Progenitor cell of endocrine pancreas (in vitro differentiated cells): ENCODE measurements around the gene TFDP1. TPM values are rescaled to one million over a fixed set of nuclear protein-coding genes. Genes with fewer than 3 reads are reported as not detected.

ENCODE experiments used
- DNase-seq: peaks from one replicate; pipeline ENCODE4 v3.0.0; 2021; ENCODE audit warnings: low spot score; ENCODE audit not compliant: unreplicated experiment
- H3K27ac Mint-ChIP-seq: 2 replicates; pipeline ENCODE4 v1.8.0; 2021; ENCODE audit warnings: mild to moderate bottlenecking, moderate library complexity, mixed read lengths
- H3K27me3 Mint-ChIP-seq: 2 replicates; pipeline ENCODE4 v1.8.0; 2021; ENCODE audit warnings: mixed read lengths
- H3K36me3 Mint-ChIP-seq: 2 replicates; pipeline ENCODE4 v1.8.0; 2022; ENCODE audit warnings: mixed read lengths; ENCODE audit not compliant: insufficient read depth
- H3K4me1 Mint-ChIP-seq: 2 replicates; pipeline ENCODE4 v1.8.0; 2021; ENCODE audit warnings: low read depth, mixed read lengths
- H3K4me3 Mint-ChIP-seq: 2 replicates; pipeline ENCODE4 v1.8.0; 2021; ENCODE audit warnings: low read depth, mild to moderate bottlenecking, moderate library complexity, mixed read lengths
- H3K9me3 Mint-ChIP-seq: 2 replicates; pipeline ENCODE4 v1.8.0; 2021; ENCODE audit warnings: low read depth, mixed read lengths
- total RNA-seq: library from RNA; stranded (reverse); gene quantifications from 2 replicates; pipeline ENCODE4 v1.2.1, GENCODE V29; 2021
- TF ChIP-seq, protein P1 (sequence below): fragments of 200-600 bp; sonication (generic); IDR thresholded peaks from one replicate; pipeline ENCODE4 v1.5.0; 2021; ENCODE audit warnings: antibody characterized with exemption, mild to moderate bottlenecking; ENCODE audit not compliant: unreplicated experiment

Gene TFDP1
- total RNA-seq, 1 donor from 2014 or later = 58.2 TPM

DNA sequence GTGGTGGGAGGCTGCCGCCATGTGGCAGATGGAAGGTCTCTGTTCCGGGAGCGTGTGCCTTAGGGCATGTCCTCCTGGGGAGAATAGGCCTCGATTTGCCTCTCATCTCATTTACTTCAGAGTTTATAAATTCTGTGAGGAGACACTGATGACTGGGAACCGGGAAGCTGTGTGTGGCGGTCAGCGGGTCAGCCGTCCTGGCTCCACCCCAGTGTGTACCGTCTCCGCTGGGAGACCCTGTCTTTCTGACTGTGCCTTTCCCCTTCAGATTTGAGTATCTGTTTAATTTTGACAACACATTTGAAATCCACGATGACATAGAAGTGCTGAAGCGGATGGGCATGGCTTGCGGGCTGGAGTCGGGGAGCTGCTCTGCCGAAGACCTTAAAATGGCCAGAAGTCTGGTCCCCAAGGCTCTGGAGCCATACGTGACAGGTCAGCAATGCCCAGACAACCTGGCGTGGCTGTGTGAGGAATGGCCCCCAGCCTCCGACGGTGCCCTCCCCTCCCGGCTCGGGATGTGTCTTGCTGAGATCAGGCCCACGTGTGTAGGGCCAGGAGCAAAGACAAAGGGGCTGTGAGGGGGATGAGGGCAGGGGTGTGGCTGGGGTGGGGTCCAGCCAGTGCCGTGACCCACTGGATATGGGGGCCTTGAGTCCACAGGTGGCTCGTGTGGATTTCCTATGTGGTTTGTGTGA, 51.9 kb downstream of the TFDP1 start:
- Mint-ChIP-seq H3K4me3 (no peak overlapping the region), H3K27ac (no peak overlapping the region), H3K36me3 (peaks cover 46% of the 10 kb centered on the region), H3K9me3 (peaks cover 3% of the 10 kb centered on the region), H3K27me3 (no peaks in the 10 kb centered on the region), H3K4me1 (no peaks in the 10 kb centered on the region)
- DNase-seq = no peak
- TF ChIP-seq, protein P1, sequence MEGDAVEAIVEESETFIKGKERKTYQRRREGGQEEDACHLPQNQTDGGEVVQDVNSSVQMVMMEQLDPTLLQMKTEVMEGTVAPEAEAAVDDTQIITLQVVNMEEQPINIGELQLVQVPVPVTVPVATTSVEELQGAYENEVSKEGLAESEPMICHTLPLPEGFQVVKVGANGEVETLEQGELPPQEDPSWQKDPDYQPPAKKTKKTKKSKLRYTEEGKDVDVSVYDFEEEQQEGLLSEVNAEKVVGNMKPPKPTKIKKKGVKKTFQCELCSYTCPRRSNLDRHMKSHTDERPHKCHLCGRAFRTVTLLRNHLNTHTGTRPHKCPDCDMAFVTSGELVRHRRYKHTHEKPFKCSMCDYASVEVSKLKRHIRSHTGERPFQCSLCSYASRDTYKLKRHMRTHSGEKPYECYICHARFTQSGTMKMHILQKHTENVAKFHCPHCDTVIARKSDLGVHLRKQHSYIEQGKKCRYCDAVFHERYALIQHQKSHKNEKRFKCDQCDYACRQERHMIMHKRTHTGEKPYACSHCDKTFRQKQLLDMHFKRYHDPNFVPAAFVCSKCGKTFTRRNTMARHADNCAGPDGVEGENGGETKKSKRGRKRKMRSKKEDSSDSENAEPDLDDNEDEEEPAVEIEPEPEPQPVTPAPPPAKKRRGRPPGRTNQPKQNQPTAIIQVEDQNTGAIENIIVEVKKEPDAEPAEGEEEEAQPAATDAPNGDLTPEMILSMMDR = no peak

DNA sequence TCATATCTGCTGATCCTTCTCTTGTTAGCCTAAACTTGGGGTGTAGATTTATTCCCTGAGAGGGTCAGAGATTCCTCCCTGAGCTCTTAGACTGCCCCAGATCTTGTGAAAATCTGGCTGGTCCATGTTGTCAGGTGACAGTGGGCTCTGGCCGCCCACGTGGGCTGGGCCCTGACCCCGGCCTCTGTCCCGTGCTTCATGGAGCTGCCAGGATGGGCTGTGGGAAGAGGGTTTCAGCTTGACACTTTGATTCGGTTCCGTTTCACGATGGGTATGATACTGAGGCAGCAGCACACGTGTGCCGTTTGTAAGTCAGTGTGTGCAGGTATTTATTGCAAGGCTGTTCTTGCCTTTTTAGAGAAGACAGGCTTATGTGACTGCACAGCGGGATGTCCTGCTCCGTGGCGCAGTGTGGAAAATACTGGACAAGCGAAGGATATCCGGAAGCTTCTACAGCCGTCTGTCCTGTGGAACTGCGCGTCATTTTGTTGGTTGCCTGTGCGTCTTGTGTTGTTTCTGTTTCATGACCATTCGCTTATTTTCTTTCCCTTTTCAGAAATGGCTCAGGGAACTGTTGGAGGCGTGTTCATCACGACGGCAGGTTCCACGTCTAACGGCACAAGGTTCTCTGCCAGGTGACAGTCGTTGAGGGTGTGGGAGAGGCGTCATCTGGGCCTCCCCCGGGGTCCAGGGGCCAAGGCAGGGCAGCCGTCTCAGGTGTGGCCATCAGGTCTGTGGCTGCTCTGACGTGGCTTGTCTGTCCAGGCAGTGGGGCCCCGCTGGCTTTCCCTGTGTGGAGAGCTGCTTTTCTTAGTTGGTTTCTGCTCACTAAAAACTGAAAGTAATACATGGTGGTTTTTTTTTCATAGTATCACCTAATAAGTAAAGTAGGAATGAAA, 53.0 kb downstream of the TFDP1 start:
- TF ChIP-seq, protein P1 = no peak
- no peak overlapping the region for H3K27ac Mint-ChIP-seq
- no peak overlapping the region for H3K4me3 Mint-ChIP-seq
- no peaks in the 10 kb centered on the region for H3K4me1 Mint-ChIP-seq
- H3K27me3 Mint-ChIP-seq = no peaks in the 10 kb centered on the region
- H3K36me3 Mint-ChIP-seq = peaks cover 55% of the 10 kb centered on the region
- H3K9me3 Mint-ChIP-seq = peaks cover 3% of the 10 kb centered on the region
- no peak for DNase-seq

DNA sequence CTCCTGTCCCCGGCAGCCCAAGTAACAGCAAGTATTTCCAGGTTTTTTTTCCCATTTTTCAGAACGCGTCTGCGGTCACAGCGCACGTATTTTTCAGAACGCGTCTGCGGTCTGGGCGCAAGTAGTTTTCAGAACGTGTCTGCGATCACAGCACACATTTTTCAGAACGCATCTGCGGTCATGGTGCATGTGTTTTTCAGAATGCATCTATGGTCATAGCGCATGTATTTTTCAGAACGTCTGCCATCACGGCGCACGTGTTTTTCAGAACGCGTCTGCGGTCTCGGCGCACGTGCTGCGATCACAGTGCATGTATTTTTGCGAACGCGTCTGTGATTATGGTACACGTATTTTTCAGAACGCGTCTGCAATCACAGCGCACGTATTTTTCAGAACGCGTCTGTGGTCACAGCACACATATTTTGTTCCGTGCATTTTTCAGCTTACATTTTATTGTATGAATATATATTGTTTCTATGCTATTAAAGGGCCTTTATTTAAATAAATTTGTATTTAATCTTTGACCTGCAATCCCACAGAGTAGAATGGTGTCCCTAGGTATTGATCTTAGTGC, 53.7 kb downstream of the TFDP1 start:
- TF ChIP-seq, protein P1 = no peak
- Mint-ChIP-seq H3K9me3 (peaks cover 3% of the 10 kb centered on the region), H3K27ac (no peak overlapping the region), H3K27me3 (no peaks in the 10 kb centered on the region), H3K36me3 (peaks cover 54% of the 10 kb centered on the region), H3K4me3 (no peak overlapping the region), H3K4me1 (no peaks in the 10 kb centered on the region)
- no peak for DNase-seq

DNA sequence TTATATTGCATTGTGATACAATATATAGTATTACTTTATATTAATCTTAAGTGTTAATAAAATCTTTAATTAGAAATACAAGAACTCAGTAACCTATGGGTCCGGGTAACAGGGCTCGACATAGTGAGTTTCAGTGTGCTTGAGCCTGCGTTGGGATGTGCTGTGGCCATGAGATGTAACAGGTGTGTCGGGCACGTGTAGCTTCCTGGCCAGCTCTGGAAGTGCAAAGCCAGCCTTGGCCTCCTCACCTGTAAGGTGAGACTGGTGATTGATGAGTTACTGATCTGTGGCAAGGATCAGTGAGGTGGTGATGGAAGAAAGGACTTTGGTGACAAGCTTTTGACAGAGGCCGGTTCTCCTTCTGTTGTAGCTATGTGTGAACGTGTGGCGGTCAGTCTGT, 54.3 kb downstream of the TFDP1 start:
- TF ChIP-seq, protein P1 = no peak
- Mint-ChIP-seq H3K4me3 (no peak overlapping the region), H3K9me3 (peaks cover 3% of the 10 kb centered on the region), H3K27me3 (no peaks in the 10 kb centered on the region), H3K27ac (no peak overlapping the region), H3K36me3 (peaks cover 54% of the 10 kb centered on the region), H3K4me1 (no peaks in the 10 kb centered on the region)
- no peak for DNase-seq

DNA sequence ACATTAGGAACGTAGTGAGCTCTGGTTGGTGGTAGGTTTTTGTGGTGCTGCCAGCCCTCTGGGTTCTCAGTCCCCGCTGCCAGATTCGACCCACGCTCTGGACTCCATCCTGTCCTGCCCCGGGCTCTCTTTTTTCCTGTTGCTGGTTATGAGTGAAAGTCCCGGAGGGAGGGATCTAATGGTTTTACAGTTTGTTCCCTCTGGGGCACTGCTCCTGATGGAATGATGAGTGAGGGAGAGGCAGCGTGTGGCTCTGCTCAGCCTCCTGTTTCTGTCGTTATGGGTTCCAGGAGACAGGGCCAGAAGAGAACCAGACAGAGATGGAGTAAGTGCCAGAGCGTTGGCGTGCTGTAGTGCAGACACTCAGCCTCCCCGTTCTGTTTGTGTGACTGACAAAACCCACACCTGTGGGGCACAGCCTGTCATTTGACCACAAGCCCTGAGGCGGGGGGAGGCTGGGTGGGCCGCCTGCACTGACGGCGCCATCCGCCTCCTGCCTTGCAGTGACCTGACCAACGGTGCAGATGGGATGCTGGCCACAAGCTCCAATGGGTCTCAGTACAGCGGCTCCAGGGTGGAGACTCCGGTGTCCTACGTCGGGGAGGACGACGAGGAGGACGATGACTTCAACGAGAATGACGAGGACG, 55.2 kb downstream of the TFDP1 start:
- peaks cover 3% of the 10 kb centered on the region for H3K9me3 Mint-ChIP-seq
- no peak overlapping the region for H3K4me3 Mint-ChIP-seq
- H3K4me1 Mint-ChIP-seq = no peaks in the 10 kb centered on the region
- TF ChIP-seq, protein P1 = no peak
- H3K36me3 Mint-ChIP-seq = peaks cover 54% of the 10 kb centered on the region
- no peak overlapping the region for H3K27ac Mint-ChIP-seq
- no peak for DNase-seq
- H3K27me3 Mint-ChIP-seq = no peaks in the 10 kb centered on the region
